AG09309 (cell line): Measurements from ENCODE around the gene ACTN1.
"Not testable (repeated sequence)": the region's sequence is repeated elsewhere in the genome, so short reads cannot be mapped to it uniquely, and the experiment has no call there.

Source experiments
- DNase-seq: peaks from one replicate; pipeline ENCODE4 v3.0.0-alpha.2; 2010; ENCODE audit warnings: low read depth
- H3K4me3 ChIP-seq: 2 replicates; pipeline ENCODE4 v1.5.1; 2011; ENCODE audit warnings: mild to moderate bottlenecking, low read depth, low read length, moderate library complexity; ENCODE audit not compliant: control insufficient read depth
- CTCF ChIP-seq: IDR thresholded peaks from 2 replicates; pipeline ENCODE4 v1.5.1; 2011; ENCODE audit warnings: mild to moderate bottlenecking, low read depth, low read length, inconsistent platforms; ENCODE audit not compliant: insufficient read depth, control insufficient read depth; ENCODE audit errors: missing control alignments

ACTN1 gene

GRCh38 chr14:68977180-68977717, 1.9 kb downstream of the ACTN1 start:
- TF ChIP-seq CTCF = no peak

GRCh38 chr14:68976160-68977067, 2.7 kb downstream of the ACTN1 start:
- H3K4me3 ChIP-seq = peak overlapping the region; percentile 92
- no peak for DNase-seq
- no peak for TF ChIP-seq CTCF

More at GRCh38 chr14:68977180-68977717, 1.9 kb downstream of the ACTN1 start:
- DNase-seq = no peak
- H3K4me3 ChIP-seq = peak overlapping the region; percentile 92

- H3K4me3 ChIP-seq = peak overlapping the region; percentile 92; the same call in 1 of the 2 replicates
- no peak for DNase-seq
- no peak for TF ChIP-seq CTCF
These were observed 3.4 kb downstream of the ACTN1 start for GRCh38 chr14:68975667-68976066.

GRCh38 chr14:68974759-68975347, 4.2 kb downstream of the ACTN1 start:
- TF ChIP-seq CTCF = no peak
- DNase-seq = no peak
- no peak overlapping the region for H3K4me3 ChIP-seq

GRCh38 chr14:68973639-68974038, 5.5 kb downstream of the ACTN1 start:
- no peak for TF ChIP-seq CTCF
- DNase-seq = no peak

GRCh38 chr14:68973219-68973565, 5.9 kb downstream of the ACTN1 start:
- H3K4me3 ChIP-seq, DNase-seq: not testable (repeated sequence)

More at GRCh38 chr14:68973639-68974038, 5.5 kb downstream of the ACTN1 start:
- H3K4me3 ChIP-seq = no peak overlapping the region
